ENCODE results near the gene CSNK1D. TPM values are rescaled to one million over a fixed set of nuclear protein-coding genes. Genes with fewer than 3 reads are reported as not detected.
"Not testable (repeated sequence)": the region's sequence is repeated elsewhere in the genome, so short reads cannot be mapped to it uniquely, and the experiment has no call there.

The CSNK1D gene
- total and polyA plus RNA-seq, 2 donors (not counting 1 experiment from before 2014, with no cell fraction given), result 196 to 241 TPM

- H3K9me3 ChIP-seq (ENCODE audit: control extremely low read depth in 1 of 3, control insufficient read depth in 2 of 3, insufficient read depth in 1 of 3, low read length in 2 of 3), result no peaks in the 10 kb centered on the region
- H3K27ac ChIP-seq (ENCODE audit: low read length in 2 of 2), result peak within 1 kb of the TSS; percentile 22 to 81
- peak within 1 kb of the TSS; percentile 86 for H3K9ac ChIP-seq (ENCODE audit: low read length)
- TF ChIP-seq EZH2 (IDR thresholded peaks at IDR 0.05; ENCODE audit: borderline replicate concordance, insufficient read depth, low read depth, low read length, poor library complexity, severe bottlenecking), result no peak
- TF ChIP-seq CTCF (IDR thresholded peaks at IDR 0.05), result no peak
- H3K4me3 ChIP-seq (ENCODE audit: control extremely low read depth in 1 of 5, extremely low read depth in 1 of 5, insufficient read depth in 1 of 5, low read depth in 2 of 5, low read length in 4 of 5), result peak within 1 kb of the TSS in 4 of 5 experiments; percentile 52 to 79 (median 68)
- H3K27me3 ChIP-seq (replicated peaks in 1 of 4; ENCODE audit: control extremely low read depth in 1 of 4, control insufficient read depth in 3 of 4, insufficient read depth in 4 of 4, low read length in 3 of 4), result no peaks in the 10 kb centered on the region
- ChIA-PET CTCF (interaction anchor here (0.6 to 1.7 kb wide), 5 partner anchors 17 to 88 kb away, joined by 3 to 8 read pairs (median 3); no protein-coding TSS in a partner anchor), POLR2A (interaction anchor here (0.5 to 6.3 kb wide), 6 partner anchors 17 to 827 kb away, joined by 3 to 46 read pairs (median 4); partner anchors contain the start of genes CSNK1D and SLC16A3)
- Mint-ChIP-seq H3K4me1 (peaks cover 32% of the 10 kb centered on the region), H3K27me3 (no peaks in the 10 kb centered on the region), H3K4me3 (peak within 1 kb of the TSS; percentile 87), H3K27ac (peak within 1 kb of the TSS; percentile 93), H3K9me3 (ENCODE audit: insufficient read depth) (no peaks in the 10 kb centered on the region)
- peak within 1 kb of the TSS; percentile 90 for H3K4me2 ChIP-seq (replicated peaks; ENCODE audit: low read depth, low read length, poor library complexity, severe bottlenecking)
- peak; percentile 66 for ATAC-seq (ENCODE audit: low read depth)
- H2AFZ ChIP-seq (ENCODE audit: insufficient read depth, low read depth, low read length, poor library complexity, severe bottlenecking), result peak within 1 kb of the TSS; percentile 74
- no peaks in the 10 kb centered on the region for H4K20me1 ChIP-seq (ENCODE audit: control insufficient read depth, insufficient read depth, low read length, poor library complexity, severe bottlenecking)
- under 1% methylated on average over 116 of the region's 116 CpGs for WGBS (ENCODE audit: insufficient coverage)
- H3K36me3 ChIP-seq (replicated peaks in 1 of 2; ENCODE audit: control extremely low read depth in 1 of 2, control insufficient read depth in 1 of 2, extremely low read depth in 1 of 2, insufficient read depth in 2 of 2, low read length in 1 of 2), result no peaks in the 10 kb centered on the region
- intact Hi-C loops (cut with micrococcal nuclease), result loop anchor here (10.0 kb wide), 1 partner anchor 118 kb away; the partner anchor contains the start of gene FASN
- H3K79me2 ChIP-seq (ENCODE audit: control insufficient read depth, insufficient read depth, low read length), result peaks cover 3% of the 10 kb centered on the region
- H3K4me1 ChIP-seq (ENCODE audit: control insufficient read depth in 2 of 2, insufficient read depth in 2 of 2, low read length in 2 of 2), result peaks cover 31 to 37% of the 10 kb centered on the region in 2 donors
- peak; percentile 88 for DNase-seq
Observed at GRCh38 chr17:82212331-82213250, 60.9 kb downstream of the CSNK1D start, which contains the start of gene CCDC57. Gene CCDC57, minus strand, starts transcription at chr17:82212842. Its CDS starts 10,898 bp downstream, at chr17:82201944.

- H3K27ac Mint-ChIP-seq; H3K4me3 ChIP-seq (ENCODE audit: control extremely low read depth in 1 of 5, extremely low read depth in 1 of 5, insufficient read depth in 1 of 5, low read depth in 2 of 5, low read length in 4 of 5); H3K27me3 ChIP-seq (replicated peaks in 1 of 4; ENCODE audit: control extremely low read depth in 1 of 4, control insufficient read depth in 3 of 4, insufficient read depth in 4 of 4, low read length in 3 of 4); H3K4me2 ChIP-seq (replicated peaks; ENCODE audit: low read depth, low read length, poor library complexity, severe bottlenecking); H2AFZ ChIP-seq (ENCODE audit: insufficient read depth, low read depth, low read length, poor library complexity, severe bottlenecking); H3K79me2 ChIP-seq (ENCODE audit: control insufficient read depth, insufficient read depth, low read length); H3K9me3 Mint-ChIP-seq (ENCODE audit: insufficient read depth); CTCF ChIA-PET; H3K4me3 Mint-ChIP-seq; H3K36me3 ChIP-seq (replicated peaks in 1 of 2; ENCODE audit: control extremely low read depth in 1 of 2, control insufficient read depth in 1 of 2, extremely low read depth in 1 of 2, insufficient read depth in 2 of 2, low read length in 1 of 2); H3K9me3 ChIP-seq (ENCODE audit: control extremely low read depth in 1 of 3, control insufficient read depth in 2 of 3, insufficient read depth in 1 of 3, low read length in 2 of 3); H4K20me1 ChIP-seq (ENCODE audit: control insufficient read depth, insufficient read depth, low read length, poor library complexity, severe bottlenecking); H3K27me3 Mint-ChIP-seq; DNase-seq; H3K27ac ChIP-seq (ENCODE audit: low read length in 2 of 2); ATAC-seq (ENCODE audit: low read depth); H3K9ac ChIP-seq (ENCODE audit: low read length): not testable (repeated sequence)
- peaks cover 32% of the 10 kb centered on the region for H3K4me1 Mint-ChIP-seq
- intact Hi-C loops (cut with micrococcal nuclease), result loop anchor here (10.0 kb wide), 1 partner anchor 116 kb away; the partner anchor contains the start of gene FASN
- 100% methylated on average over 1 of the region's 11 CpGs for WGBS (ENCODE audit: insufficient coverage)
- peaks cover 21 to 26% of the 10 kb centered on the region in 2 donors for H3K4me1 ChIP-seq (ENCODE audit: control insufficient read depth in 2 of 2, insufficient read depth in 2 of 2, low read length in 2 of 2)
- POLR2A ChIA-PET, result interaction anchor here (0.7 kb wide), 2 partner anchors 21 to 111 kb away, joined by 3 to 7 read pairs; no protein-coding TSS in a partner anchor
Observed at GRCh38 chr17:82210655-82211054, 62.8 kb downstream of the CSNK1D start.

Data from B cell (primary cell).